Measurements from ENCODE around the gene KCNIP4. TPM values are rescaled to one million over a fixed set of nuclear protein-coding genes. Genes with fewer than 3 reads are reported as not detected.

The KCNIP4 gene
- total and polyA plus RNA-seq, 9 of the 15 experiments (the other 6 are each of a cell fraction or from before 2014, with no cell fraction given) = 0.25 to 0.41 TPM; not detected in 7

DNA sequence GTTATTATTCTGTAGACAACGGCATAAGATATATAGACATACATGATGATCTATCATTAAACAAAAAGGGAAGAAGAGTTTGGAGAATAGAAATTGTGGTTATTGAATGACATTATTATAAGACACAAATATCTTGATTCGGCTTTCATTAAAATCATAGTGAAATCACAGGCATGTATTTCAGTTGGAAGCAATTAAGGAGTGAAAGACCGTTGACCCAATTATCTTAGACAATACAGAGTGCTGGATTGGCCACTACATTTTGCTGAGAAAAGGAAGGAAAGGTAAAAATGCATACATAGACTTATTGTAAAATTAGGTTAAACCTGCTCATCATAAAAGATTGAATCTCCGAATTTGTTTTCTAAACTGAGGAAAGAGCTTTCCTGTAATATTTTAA, 209.8 kb downstream of the KCNIP4 start:
- no peak overlapping the region for H2AFZ ChIP-seq (ENCODE audit: low read depth, low read length)
- no peaks in the 10 kb centered on the region for H3K4me1 ChIP-seq (replicated peaks in 1 of 2; ENCODE audit: control insufficient read depth in 2 of 2, insufficient read depth in 2 of 2, low read length in 2 of 2)
- H3K4me3 ChIP-seq = no peak overlapping the region
- TF ChIP-seq, protein P1, sequence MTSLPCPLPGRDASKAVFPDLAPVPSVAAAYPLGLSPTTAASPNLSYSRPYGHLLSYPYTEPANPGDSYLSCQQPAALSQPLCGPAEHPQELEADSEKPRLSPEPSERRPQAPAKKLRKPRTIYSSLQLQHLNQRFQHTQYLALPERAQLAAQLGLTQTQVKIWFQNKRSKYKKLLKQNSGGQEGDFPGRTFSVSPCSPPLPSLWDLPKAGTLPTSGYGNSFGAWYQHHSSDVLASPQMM (CRISPR knock-in tag; IDR thresholded peaks at IDR 0.05) = no peak
- no peak for TF ChIP-seq YBX1 (IDR thresholded peaks at IDR 0.05)
- no peak for TF ChIP-seq MIER1 (IDR thresholded peaks at IDR 0.05; ENCODE audit: low read depth)
- TF ChIP-seq STAG1 (CRISPR knock-in tag; IDR thresholded peaks at IDR 0.05; ENCODE audit: borderline replicate concordance) = no peak
- no peak for TF ChIP-seq ZNF224 (CRISPR knock-in tag; IDR thresholded peaks at IDR 0.05)
- TF ChIP-seq, protein P2, sequence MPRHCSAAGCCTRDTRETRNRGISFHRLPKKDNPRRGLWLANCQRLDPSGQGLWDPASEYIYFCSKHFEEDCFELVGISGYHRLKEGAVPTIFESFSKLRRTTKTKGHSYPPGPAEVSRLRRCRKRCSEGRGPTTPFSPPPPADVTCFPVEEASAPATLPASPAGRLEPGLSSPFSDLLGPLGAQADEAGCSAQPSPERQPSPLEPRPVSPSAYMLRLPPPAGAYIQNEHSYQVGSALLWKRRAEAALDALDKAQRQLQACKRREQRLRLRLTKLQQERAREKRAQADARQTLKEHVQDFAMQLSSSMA (CRISPR knock-in tag; IDR thresholded peaks at IDR 0.05) = no peak
- TF ChIP-seq, protein P3, sequence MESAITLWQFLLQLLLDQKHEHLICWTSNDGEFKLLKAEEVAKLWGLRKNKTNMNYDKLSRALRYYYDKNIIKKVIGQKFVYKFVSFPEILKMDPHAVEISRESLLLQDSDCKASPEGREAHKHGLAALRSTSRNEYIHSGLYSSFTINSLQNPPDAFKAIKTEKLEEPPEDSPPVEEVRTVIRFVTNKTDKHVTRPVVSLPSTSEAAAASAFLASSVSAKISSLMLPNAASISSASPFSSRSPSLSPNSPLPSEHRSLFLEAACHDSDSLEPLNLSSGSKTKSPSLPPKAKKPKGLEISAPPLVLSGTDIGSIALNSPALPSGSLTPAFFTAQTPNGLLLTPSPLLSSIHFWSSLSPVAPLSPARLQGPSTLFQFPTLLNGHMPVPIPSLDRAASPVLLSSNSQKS (CRISPR knock-in tag; IDR thresholded peaks at IDR 0.05) = no peak
- no peak for TF ChIP-seq KDM1A (IDR thresholded peaks at IDR 0.05)
- no peak for TF ChIP-seq RBM22 (IDR thresholded peaks at IDR 0.05; ENCODE audit: low read depth, low read length, poor library complexity, severe bottlenecking)
- TF ChIP-seq TFAM (CRISPR knock-in tag; conservative IDR thresholded peaks at IDR 0.05) = no peak
- no peak for TF ChIP-seq SOX6 (IDR thresholded peaks at IDR 0.05)
- no peak for TF ChIP-seq ZNF232 (CRISPR knock-in tag; IDR thresholded peaks at IDR 0.05)
- no peak for TF ChIP-seq KLF1 (tag; IDR thresholded peaks at IDR 0.05)
- no peak for TF ChIP-seq USF2 (CRISPR knock-in tag; IDR thresholded peaks at IDR 0.05)
- no peak for DNase-seq (ENCODE audit: extremely low read depth in 1 of 4, low spot score in 3 of 4)
- H4K20me1 ChIP-seq (replicated peaks; ENCODE audit: control insufficient read depth, insufficient read depth, low read length) = no peaks in the 10 kb centered on the region
- H3K4me2 ChIP-seq (ENCODE audit: insufficient read depth, low read length) = no peak overlapping the region
- no peaks in the 10 kb centered on the region for H3K36me3 ChIP-seq (ENCODE audit: control insufficient read depth, insufficient read depth, low read length)
- CTCF ChIA-PET (ENCODE audit: low intra/inter-chr PET ratio) = no interaction called here
- BruUV-seq (replicated peaks) = no TSS peak
- H3K9ac ChIP-seq (ENCODE audit: insufficient read depth in 1 of 2, low read depth in 2 of 2, low read length in 2 of 2) = no peak overlapping the region
- WGBS (ENCODE audit: insufficient coverage, low coverage, missing lambda C conversion rate) = 2% methylated on average over 4 of the region's 4 CpGs
- intact Hi-C loops (cut with micrococcal nuclease) (no loop called here), in situ Hi-C loops (cut with MboI) (no loop called here)
- H3K9me1 ChIP-seq (ENCODE audit: control insufficient read depth, insufficient read depth, low read length) = no peaks in the 10 kb centered on the region
- no peaks in the 10 kb centered on the region for H3K9me3 ChIP-seq (replicated peaks; ENCODE audit: control insufficient read depth, insufficient read depth, low read depth, low read length)
- no peak overlapping the region for H3K27ac ChIP-seq (ENCODE audit: extremely low read depth, low read depth, low read length)
- no peak for FAIRE-seq
- H3K79me2 ChIP-seq (ENCODE audit: control insufficient read depth, insufficient read depth, low read length) = no peaks in the 10 kb centered on the region
- no peak for ATAC-seq
- no peaks in the 10 kb centered on the region for H3K27me3 ChIP-seq (ENCODE audit: control insufficient read depth in 2 of 2, insufficient read depth in 2 of 2, low read length in 2 of 2)
- POLR2A ChIA-PET = no interaction called here
